ENCODE data around the gene UEVLD. TPM values are rescaled to one million over a fixed set of nuclear protein-coding genes. Genes with fewer than 3 reads are reported as not detected.

Gene UEVLD
- total and polyA plus RNA-seq, 9 of the 15 experiments (the other 6 are each of a cell fraction or from before 2014, with no cell fraction given): 4.7 to 12.6 (median 7.4) TPM

DNA sequence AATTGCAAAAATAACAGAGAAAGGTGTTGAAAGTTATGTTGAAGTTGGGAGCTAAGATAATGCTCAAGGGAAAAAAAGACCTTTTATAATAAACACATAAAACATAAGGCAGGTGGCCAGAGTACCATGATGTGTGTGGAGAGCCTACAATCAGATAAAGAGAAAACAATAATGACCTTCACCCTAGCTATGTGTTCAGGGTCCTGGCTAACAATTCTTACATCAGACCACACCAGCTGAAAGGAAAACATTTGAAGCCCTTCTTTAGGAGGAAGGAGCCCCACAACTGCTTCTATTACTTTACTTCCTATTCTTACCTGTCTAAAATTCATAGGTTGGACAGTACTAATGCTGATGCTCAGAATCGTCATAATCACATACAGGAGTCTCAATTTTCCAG, 64.3 kb downstream of the UEVLD start:
- in situ Hi-C loops (cut with MboI) (no loop called here), intact Hi-C loops (cut with micrococcal nuclease) (loop anchor here (10.0 kb wide), 1 partner anchor 289 kb away; the partner anchor contains the start of gene SAA4)
- H3K4me2 ChIP-seq (ENCODE audit: insufficient read depth, low read length): no peak overlapping the region
- TSS peak; percentile 28 for BruUV-seq (replicated peaks)
- no peaks in the 10 kb centered on the region for H3K9me3 ChIP-seq (replicated peaks; ENCODE audit: control insufficient read depth, insufficient read depth, low read depth, low read length)
- no peak overlapping the region for H2AFZ ChIP-seq (ENCODE audit: low read depth, low read length)
- H3K9ac ChIP-seq (ENCODE audit: insufficient read depth in 1 of 2, low read depth in 2 of 2, low read length in 2 of 2): no peak overlapping the region
- ATAC-seq: no peak
- no peak for DNase-seq (ENCODE audit: extremely low read depth in 1 of 4, low spot score in 3 of 4)
- 91% methylated on average over 1 of the region's 1 CpG for WGBS (ENCODE audit: insufficient coverage, low coverage, missing lambda C conversion rate)
- no peak for FAIRE-seq
- no peaks in the 10 kb centered on the region; a peak in 1 of 5 replicates for H3K4me1 ChIP-seq (replicated peaks in 1 of 2; ENCODE audit: control insufficient read depth in 2 of 2, insufficient read depth in 2 of 2, low read length in 2 of 2)
- H3K27ac ChIP-seq (ENCODE audit: extremely low read depth, low read depth, low read length): no peak overlapping the region
- peaks cover 14% of the 10 kb centered on the region; the same call in 2 of the 3 replicates for H3K36me3 ChIP-seq (ENCODE audit: control insufficient read depth, insufficient read depth, low read length)
- no peaks in the 10 kb centered on the region for H3K9me1 ChIP-seq (ENCODE audit: control insufficient read depth, insufficient read depth, low read length)
- CTCF ChIA-PET (ENCODE audit: low intra/inter-chr PET ratio): interaction anchor here (0.6 kb wide), 1 partner anchor 409 kb away, joined by 3 read pairs; no protein-coding TSS in a partner anchor
- TF ChIP-seq GABPB1 (CRISPR knock-in tag; IDR thresholded peaks at IDR 0.05): no peak
- TF ChIP-seq ZNF444 (CRISPR knock-in tag; IDR thresholded peaks at IDR 0.05): no peak
- TF ChIP-seq, protein P1, sequence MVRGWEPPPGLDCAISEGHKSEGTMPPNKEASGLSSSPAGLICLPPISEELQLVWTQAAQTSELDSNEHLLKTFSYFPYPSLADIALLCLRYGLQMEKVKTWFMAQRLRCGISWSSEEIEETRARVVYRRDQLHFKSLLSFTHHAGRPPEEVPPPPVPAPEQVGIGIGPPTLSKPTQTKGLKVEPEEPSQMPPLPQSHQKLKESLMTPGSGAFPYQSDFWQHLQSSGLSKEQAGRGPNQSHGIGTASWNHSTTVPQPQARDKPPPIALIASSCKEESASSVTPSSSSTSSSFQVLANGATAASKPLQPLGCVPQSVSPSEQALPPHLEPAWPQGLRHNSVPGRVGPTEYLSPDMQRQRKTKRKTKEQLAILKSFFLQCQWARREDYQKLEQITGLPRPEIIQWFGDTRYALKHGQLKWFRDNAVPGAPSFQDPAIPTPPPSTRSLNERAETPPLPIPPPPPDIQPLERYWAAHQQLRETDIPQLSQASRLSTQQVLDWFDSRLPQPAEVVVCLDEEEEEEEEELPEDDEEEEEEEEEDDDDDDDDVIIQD (CRISPR knock-in tag; IDR thresholded peaks at IDR 0.05): no peak
- TF ChIP-seq NRF1 (conservative IDR thresholded peaks at IDR 0.05 in 1 of 2, IDR thresholded peaks at IDR 0.05 in 1 of 2): no peak
- no peak for TF ChIP-seq ADNP (tag; IDR thresholded peaks at IDR 0.05)
- TF ChIP-seq, protein P2, sequence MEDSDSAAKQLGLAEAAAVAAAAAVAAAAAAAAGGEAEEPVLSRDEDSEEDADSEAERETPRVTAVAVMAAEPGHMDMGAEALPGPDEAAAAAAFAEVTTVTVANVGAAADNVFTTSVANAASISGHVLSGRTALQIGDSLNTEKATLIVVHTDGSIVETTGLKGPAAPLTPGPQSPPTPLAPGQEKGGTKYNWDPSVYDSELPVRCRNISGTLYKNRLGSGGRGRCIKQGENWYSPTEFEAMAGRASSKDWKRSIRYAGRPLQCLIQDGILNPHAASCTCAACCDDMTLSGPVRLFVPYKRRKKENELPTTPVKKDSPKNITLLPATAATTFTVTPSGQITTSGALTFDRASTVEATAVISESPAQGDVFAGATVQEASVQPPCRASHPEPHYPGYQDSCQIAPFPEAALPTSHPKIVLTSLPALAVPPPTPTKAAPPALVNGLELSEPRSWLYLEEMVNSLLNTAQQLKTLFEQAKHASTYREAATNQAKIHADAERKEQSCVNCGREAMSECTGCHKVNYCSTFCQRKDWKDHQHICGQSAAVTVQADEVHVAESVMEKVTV (CRISPR knock-in tag; IDR thresholded peaks at IDR 0.05): no peak
- no peak for TF ChIP-seq ZNF212 (CRISPR knock-in tag; IDR thresholded peaks at IDR 0.05)
- no peak overlapping the region for H3K4me3 ChIP-seq
- POLR2A ChIA-PET: interaction anchor here (0.9 kb wide), 1 partner anchor 108 kb away, joined by 3 read pairs; no protein-coding TSS in a partner anchor
- peaks cover 55% of the 10 kb centered on the region for H3K79me2 ChIP-seq (ENCODE audit: control insufficient read depth, insufficient read depth, low read length)
- no peaks in the 10 kb centered on the region for H3K27me3 ChIP-seq (ENCODE audit: control insufficient read depth in 2 of 2, insufficient read depth in 2 of 2, low read length in 2 of 2)
- H4K20me1 ChIP-seq (replicated peaks; ENCODE audit: control insufficient read depth, insufficient read depth, low read length): no peaks in the 10 kb centered on the region
